Stimulated activated CD4-positive, alpha-beta T cell treated with anti-CD3 and anti-CD28 coated beads, Interleukin-1b, Interleukin-23, amount 100 ng/mL, for 48 hours (primary cell): ENCODE data around the gene FRYL.

Experiments used
- DNase-seq: peaks from one replicate; pipeline ENCODE4 v3.0.0-alpha.2; 2020

FRYL gene

DNA sequence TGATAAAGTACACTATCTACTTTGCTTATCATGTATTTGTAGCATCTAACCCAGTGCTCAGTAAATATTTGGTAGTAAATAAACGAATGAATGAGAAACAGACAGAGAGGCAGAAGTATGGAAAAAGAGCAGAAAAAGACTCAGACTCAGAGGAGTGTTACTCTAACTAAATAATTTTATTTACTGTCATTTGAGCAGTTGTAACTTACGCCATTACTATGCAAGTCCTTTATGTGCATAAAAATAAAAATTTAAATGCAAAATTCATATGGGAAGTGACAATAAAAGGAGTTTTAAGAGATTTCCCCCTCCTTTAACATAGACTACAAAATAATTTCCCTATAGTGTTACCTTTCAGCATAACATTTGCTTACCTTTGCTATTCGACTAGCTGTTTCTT lies 240.5 kb downstream of the FRYL start:
- DNase-seq = no peak

DNA sequence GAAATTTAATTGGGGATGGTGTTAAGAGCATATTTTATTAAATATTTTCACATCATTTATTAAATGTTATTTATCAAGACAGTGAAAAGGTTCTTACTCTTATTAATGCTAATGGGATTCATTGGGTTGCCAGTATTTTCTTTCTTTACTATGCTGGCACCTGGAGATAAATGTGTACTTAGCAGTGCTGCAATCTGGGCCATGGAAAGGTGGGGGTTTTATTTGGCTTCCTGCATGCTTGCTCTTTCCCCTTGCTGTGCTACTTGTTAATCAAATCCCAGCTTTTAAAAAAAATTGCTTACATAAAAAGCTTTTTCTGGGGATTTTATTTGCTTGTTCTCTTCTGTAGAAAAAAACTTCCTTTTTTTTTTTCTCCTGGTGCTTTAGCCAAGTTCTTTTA lies 241.7 kb downstream of the FRYL start:
- no peak for DNase-seq

GRCh38 chr4:48526406-48526805 lies 253.7 kb downstream of the FRYL start:
- no peak for DNase-seq

DNA sequence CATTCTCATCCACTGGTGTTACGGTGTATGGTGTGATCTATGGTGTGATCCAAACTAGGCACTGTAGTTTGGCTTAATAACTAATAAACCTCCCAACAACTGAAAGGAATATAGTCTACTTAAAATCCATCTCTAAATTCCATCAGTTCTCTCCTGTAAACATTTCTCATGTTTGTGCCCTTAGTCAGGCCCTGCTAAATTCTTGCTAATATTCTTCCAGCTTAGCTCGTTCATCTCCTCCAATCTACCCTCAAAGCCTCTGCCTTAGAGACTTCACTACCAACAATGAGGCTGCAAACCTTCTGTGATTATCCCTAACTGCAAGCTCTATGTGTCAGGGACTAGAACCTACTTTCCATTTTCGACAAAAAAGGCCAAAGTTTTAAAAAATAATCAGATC lies 261.9 kb downstream of the FRYL start:
- no peak for DNase-seq

DNA sequence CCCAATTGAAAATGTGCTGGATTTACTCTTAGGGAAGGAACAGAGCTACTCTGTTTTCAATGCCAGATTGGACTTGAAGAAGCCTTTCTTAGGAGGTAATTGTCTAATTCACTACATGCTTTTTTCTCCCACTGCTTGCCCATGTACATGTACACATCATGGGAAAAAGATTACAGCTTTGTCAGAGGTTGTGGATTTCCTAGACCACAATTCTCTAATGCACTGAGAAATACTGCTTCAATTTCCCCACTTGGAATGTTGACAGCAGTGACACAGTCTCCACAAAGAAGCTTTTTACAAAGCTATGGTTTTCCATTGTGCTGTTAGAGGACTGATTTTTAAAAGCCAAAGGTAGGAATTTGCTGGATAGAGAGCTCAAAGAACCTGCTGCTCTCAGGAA lies 270.5 kb downstream of the FRYL start:
- no peak for DNase-seq

DNA sequence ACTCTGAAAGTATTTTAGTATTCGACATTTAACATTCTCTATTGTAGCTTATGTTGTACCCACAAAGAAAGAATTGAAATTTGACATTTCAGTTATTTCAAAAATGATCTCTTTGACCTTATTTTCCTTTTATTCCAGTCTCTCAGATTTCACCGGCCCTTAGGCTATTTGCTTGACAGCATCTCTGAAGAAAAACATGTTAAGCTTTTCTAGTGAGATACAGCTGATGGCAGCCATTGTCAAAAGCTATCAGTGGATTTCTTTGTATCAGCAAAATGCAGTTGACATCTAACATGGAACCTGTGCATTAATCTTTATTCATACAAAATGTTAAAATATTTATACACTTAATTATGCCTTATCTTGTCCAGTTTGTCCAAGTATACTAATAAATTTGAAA lies 273.4 kb downstream of the FRYL start:
- no peak for DNase-seq

GRCh38 chr4:48504352-48504751 lies 275.7 kb downstream of the FRYL start:
- no peak for DNase-seq

DNA sequence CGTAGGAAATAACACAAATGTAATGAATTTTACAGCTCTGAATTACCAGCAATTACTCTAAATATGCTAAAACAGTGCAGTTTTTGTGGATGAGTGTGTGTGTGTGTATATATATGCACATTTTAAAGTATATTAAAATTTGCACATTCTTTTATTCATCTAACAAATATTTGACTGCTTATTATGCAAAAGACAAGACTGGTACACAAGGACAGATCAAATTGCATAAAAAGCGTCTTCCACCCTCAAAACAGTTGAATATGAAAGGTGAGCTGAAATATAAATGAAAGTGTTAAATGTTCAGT lies 276.1 kb downstream of the FRYL start:
- DNase-seq = no peak

DNA sequence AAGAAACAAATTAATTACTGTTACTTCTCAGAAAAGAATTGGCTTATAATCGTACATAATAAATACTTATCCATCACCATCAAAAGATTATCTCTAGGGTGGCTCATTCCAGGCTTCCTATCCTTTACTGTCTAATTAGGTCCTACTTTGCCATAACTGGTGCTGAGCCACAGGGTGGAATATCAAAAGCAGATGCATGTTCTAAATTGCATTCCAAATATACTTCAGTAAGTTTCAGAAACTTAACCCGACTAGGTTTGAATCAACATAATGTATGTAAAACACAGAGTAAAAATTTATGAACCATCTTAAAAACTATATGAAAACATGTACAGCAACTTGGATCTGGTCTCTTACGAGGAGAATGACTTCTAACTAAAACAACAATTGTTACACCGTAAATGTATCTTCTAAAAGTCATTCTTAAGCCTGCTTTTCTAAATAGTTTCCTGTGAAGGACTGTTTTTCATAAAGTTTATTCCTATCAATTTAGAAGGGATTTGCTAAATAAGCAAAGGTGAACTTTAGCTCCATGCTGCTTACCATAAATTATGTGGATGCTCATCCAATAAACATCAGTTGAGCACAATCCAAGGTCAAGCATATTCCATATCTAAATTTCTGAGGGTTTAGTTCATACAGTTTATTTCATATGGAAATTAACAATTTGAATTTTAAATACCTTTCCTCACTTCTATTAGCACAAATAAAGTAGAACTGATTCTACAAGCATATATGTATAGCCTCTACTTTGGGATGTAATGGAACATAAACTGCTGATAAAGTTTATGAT lies 276.6 kb downstream of the FRYL start:
- DNase-seq = no peak

- no peak for DNase-seq
Observed at GRCh38 chr4:48499551-48500066, 280.5 kb downstream of the FRYL start.

GRCh38 chr4:48498895-48499294 lies 281.2 kb downstream of the FRYL start:
- DNase-seq = no peak

GRCh38 chr4:48495941-48496340 lies 284.1 kb downstream of the FRYL start:
- no peak for DNase-seq

- no peak for DNase-seq
Observed at GRCh38 chr4:48493452-48494100, 286.5 kb downstream of the FRYL start.

GRCh38 chr4:48491514-48492176 lies 288.4 kb downstream of the FRYL start:
- no peak for DNase-seq

GRCh38 chr4:48490680-48491513 lies 289.2 kb downstream of the FRYL start:
- DNase-seq = no peak

- DNase-seq = no peak
Observed at GRCh38 chr4:48490012-48490679, 289.9 kb downstream of the FRYL start, which contains the start of gene ZAR1. ZAR1 (plus strand) TSS chr4:48490252; CDS start chr4:48490292, 40 bp downstream.

DNA sequence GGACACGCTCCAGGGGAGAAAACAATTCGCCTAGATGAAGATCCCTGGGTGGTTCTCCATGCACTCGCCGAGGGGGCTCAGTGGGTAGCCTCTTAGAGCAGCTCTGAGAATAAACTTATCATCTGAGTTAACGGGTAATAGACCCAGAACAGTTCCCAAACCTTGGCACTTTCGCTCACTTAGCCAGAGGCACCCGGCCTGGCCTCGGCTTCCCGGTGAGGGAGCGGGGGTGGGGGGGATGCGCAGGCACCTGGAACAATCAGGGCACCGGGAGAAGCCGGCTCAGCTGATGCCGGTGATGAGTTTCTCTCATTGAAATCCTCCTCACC lies 290.4 kb downstream of the FRYL start:
- DNase-seq = no peak

GRCh38 chr4:48484494-48485168 lies 295.4 kb downstream of the FRYL start:
- DNase-seq = no peak

DNA sequence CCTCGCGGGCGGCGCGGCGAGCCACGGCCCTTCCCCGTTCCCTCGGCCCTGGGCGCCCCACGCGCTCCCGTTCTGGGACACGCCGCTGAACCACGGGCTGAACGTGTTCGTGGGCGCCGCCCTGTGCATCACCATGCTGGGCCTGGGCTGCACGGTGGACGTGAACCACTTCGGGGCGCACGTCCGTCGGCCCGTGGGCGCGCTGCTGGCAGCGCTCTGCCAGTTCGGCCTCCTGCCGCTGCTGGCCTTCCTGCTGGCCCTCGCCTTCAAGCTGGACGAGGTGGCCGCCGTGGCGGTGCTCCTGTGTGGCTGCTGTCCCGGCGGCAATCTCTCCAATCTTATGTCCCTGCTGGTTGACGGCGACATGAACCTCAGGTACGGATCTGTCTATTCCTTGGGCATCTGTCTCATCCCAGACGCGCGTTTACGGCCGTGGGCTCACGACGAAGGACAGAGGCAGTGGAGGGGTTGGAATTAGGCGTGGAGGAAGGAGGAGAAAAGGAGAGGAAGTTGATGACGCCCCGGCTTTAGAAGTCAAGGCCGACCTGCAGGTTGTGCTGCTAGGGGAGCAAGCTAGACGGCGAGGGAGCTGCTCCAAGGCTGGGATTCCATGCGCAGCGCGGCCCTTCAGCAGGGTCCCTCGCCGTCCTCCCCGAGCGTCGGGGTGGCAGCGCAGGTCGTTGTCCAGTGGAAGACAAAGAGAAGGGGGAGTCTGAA lies 296.1 kb downstream of the FRYL start:
- no peak for DNase-seq

DNA sequence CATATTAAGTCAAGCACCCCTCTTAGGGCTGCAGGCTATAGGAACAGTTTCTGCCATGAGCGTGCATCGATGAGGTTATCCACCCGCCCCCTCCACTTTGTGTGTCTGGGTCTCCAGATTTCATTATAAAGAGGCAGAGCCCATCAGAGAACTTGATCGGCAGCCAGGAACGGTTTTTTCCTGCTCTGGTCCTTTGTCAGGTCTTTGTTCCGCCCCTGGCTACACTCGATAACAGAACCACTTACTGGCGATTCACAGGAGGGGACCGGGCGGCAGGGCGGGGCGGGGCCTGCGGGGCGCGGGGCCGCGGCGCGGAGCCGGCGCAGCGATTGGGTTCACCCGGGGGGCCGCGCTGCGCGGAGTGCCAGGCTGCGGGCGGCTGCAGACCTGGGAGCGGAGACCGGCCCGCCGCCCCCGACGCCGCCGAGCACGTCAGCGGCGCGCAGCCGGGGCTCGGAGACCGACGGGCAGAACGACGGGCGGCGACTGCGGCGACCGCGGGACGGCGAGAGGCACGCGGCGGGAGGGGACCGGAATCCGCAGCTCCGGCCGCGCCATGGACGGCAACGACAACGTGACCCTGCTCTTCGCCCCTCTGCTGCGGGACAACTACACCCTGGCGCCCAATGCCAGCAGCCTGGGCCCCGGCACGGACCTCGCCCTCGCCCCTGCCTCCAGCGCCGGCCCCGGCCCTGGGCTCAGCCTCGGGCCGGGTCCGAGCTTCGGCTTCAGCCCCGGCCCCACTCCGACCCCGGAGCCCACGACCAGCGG lies 296.9 kb downstream of the FRYL start, which contains the start of gene SLC10A4:
TSS of gene SLC10A4 (plus strand) at position 338 of the 771 bp plus-strand sequence. CDS start at position 557, 219 bp downstream.
- DNase-seq = no peak
